Measurements from ENCODE around the gene C16orf96. TPM values are rescaled to one million over a fixed set of nuclear protein-coding genes. Genes with fewer than 3 reads are reported as not detected.
A peak's percentile ranks its signal among the peaks of the same experiment; 100 is the strongest.

The C16orf96 gene
- total and polyA plus RNA-seq, 2 of the 13 experiments (the other 11 are each of a cell fraction or from before 2014, with no cell fraction given): 0.03 TPM; not detected in 1

DNA sequence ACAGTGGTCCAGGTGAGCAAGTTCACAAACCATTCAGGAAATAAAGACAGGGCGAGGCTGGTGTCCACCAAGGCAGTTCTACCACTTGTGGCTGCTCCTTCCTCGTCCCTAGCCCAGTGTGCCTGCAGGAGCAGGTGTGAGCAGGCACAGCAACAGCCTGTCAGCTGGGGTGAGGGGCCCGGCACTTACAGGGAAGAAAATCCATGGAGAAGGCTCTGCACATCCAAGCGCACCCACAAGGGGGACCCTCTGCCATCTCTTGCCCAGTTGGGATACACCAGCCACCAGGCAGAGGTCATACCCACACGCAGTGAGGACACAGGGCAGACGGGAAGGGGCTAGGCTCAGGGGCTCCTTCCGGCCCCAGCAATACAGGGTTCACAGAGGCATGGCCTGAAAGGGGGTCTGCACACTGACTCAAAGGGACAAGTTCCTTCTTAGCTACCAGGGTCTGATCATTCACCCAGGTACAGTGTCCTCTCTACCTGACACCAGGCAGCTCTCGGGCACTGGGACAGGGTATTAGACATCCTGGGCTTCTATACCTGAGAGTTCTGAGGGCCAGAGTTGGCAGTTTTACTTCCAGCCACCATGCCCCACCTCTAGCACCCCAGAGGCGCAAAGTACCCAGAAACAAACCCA is 44.6 kb upstream of the C16orf96 start (continued):
- TF ChIP-seq, protein P1, sequence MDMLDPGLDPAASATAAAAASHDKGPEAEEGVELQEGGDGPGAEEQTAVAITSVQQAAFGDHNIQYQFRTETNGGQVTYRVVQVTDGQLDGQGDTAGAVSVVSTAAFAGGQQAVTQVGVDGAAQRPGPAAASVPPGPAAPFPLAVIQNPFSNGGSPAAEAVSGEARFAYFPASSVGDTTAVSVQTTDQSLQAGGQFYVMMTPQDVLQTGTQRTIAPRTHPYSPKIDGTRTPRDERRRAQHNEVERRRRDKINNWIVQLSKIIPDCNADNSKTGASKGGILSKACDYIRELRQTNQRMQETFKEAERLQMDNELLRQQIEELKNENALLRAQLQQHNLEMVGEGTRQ (IDR thresholded peaks at IDR 0.05; ENCODE audit: low read depth, low read length): no peak
- TF ChIP-seq, protein P1 (CRISPR knock-in tag; IDR thresholded peaks at IDR 0.05; ENCODE audit: borderline replicate concordance): no peak
- TF ChIP-seq MED1 (CRISPR knock-in tag; IDR thresholded peaks at IDR 0.05): no peak
- no peak for TF ChIP-seq SATB2 (CRISPR knock-in tag; IDR thresholded peaks at IDR 0.05)
- no peak for TF ChIP-seq ZNF644 (CRISPR knock-in tag; IDR thresholded peaks at IDR 0.05; ENCODE audit: low read depth)
- no peak for TF ChIP-seq HNF4G (IDR thresholded peaks at IDR 0.05; ENCODE audit: borderline replicate concordance, low read depth, low read length)
- TF ChIP-seq HNF4G (CRISPR knock-in tag; IDR thresholded peaks at IDR 0.05; ENCODE audit: borderline replicate concordance, low read depth): no peak
- no peak for TF ChIP-seq DNMT3B (CRISPR knock-in tag; conservative IDR thresholded peaks at IDR 0.05)
- TF ChIP-seq, protein P2, sequence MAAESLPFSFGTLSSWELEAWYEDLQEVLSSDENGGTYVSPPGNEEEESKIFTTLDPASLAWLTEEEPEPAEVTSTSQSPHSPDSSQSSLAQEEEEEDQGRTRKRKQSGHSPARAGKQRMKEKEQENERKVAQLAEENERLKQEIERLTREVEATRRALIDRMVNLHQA (CRISPR knock-in tag; IDR thresholded peaks at IDR 0.05): no peak
- TF ChIP-seq HNRNPL (IDR thresholded peaks at IDR 0.05; ENCODE audit: low read depth, low read length): peak; percentile 76
- peak; percentile 60 for TF ChIP-seq XRCC5 (optimal IDR thresholded peaks at IDR 0.05; ENCODE audit: low read length)
- TF ChIP-seq HNRNPK (IDR thresholded peaks at IDR 0.05; ENCODE audit: low read depth, low read length, poor library complexity, severe bottlenecking): no peak
- no peak for TF ChIP-seq KLF15 (CRISPR knock-in tag; IDR thresholded peaks at IDR 0.05; ENCODE audit: borderline replicate concordance)
- TF ChIP-seq DNMT1 (CRISPR knock-in tag; IDR thresholded peaks at IDR 0.05): no peak
- TF ChIP-seq NR2F6 (IDR thresholded peaks at IDR 0.05): no peak
- TF ChIP-seq NR2F6 (CRISPR knock-in tag; IDR thresholded peaks at IDR 0.05): 0 out of 2 replicates have a peak, but pooled peaks have one; percentile 22
- TF ChIP-seq HOXA3 (CRISPR knock-in tag; IDR thresholded peaks at IDR 0.05): 0 out of 2 replicates have a peak, but pooled peaks have one; percentile 12
- TF ChIP-seq RBM22 (optimal IDR thresholded peaks at IDR 0.05; ENCODE audit: low read length): peak; percentile 65
- TF ChIP-seq ELF3 (CRISPR knock-in tag; IDR thresholded peaks at IDR 0.05): no peak
- TF ChIP-seq, protein P3, sequence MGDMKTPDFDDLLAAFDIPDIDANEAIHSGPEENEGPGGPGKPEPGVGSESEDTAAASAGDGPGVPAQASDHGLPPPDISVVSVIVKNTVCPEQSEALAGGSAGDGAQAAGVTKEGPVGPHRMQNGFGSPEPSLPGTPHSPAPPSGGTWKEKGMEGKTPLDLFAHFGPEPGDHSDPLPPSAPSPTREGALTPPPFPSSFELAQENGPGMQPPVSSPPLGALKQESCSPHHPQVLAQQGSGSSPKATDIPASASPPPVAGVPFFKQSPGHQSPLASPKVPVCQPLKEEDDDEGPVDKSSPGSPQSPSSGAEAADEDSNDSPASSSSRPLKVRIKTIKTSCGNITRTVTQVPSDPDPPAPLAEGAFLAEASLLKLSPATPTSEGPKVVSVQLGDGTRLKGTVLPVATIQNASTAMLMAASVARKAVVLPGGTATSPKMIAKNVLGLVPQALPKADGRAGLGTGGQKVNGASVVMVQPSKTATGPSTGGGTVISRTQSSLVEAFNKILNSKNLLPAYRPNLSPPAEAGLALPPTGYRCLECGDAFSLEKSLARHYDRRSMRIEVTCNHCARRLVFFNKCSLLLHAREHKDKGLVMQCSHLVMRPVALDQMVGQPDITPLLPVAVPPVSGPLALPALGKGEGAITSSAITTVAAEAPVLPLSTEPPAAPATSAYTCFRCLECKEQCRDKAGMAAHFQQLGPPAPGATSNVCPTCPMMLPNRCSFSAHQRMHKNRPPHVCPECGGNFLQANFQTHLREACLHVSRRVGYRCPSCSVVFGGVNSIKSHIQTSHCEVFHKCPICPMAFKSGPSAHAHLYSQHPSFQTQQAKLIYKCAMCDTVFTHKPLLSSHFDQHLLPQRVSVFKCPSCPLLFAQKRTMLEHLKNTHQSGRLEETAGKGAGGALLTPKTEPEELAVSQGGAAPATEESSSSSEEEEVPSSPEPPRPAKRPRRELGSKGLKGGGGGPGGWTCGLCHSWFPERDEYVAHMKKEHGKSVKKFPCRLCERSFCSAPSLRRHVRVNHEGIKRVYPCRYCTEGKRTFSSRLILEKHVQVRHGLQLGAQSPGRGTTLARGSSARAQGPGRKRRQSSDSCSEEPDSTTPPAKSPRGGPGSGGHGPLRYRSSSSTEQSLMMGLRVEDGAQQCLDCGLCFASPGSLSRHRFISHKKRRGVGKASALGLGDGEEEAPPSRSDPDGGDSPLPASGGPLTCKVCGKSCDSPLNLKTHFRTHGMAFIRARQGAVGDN (CRISPR knock-in tag; IDR thresholded peaks at IDR 0.05): peak; percentile 29; the same call in 1 of the 2 replicates
- TF ChIP-seq, protein P4, sequence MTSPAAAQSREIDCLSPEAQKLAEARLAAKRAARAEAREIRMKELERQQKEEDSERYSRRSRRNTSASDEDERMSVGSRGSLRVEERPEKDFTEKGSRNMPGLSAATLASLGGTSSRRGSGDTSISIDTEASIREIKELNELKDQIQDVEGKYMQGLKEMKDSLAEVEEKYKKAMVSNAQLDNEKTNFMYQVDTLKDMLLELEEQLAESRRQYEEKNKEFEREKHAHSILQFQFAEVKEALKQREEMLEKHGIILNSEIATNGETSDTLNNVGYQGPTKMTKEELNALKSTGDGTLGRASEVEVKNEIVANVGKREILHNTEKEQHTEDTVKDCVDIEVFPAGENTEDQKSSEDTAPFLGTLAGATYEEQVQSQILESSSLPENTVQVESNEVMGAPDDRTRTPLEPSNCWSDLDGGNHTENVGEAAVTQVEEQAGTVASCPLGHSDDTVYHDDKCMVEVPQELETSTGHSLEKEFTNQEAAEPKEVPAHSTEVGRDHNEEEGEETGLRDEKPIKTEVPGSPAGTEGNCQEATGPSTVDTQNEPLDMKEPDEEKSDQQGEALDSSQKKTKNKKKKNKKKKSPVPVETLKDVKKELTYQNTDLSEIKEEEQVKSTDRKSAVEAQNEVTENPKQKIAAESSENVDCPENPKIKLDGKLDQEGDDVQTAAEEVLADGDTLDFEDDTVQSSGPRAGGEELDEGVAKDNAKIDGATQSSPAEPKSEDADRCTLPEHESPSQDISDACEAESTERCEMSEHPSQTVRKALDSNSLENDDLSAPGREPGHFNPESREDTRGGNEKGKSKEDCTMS (CRISPR knock-in tag; conservative IDR thresholded peaks at IDR 0.05): no peak
- TF ChIP-seq SALL1 (CRISPR knock-in tag; IDR thresholded peaks at IDR 0.05): peak; percentile 18; the same call in 1 of the 2 replicates
- peak; percentile 63 for TF ChIP-seq SMC3 (IDR thresholded peaks at IDR 0.05; ENCODE audit: low read length)

All from HepG2 (cell line).